ENCODE results near the gene GTF3C4. TPM values are rescaled to one million over a fixed set of nuclear protein-coding genes. Genes with fewer than 3 reads are reported as not detected.

Gene GTF3C4
- total and polyA plus RNA-seq, 10 of the 15 experiments (the other 5 are each of a cell fraction or from before 2014, with no cell fraction given), result 3.2 to 18.9 (median 8.2) TPM

DNA sequence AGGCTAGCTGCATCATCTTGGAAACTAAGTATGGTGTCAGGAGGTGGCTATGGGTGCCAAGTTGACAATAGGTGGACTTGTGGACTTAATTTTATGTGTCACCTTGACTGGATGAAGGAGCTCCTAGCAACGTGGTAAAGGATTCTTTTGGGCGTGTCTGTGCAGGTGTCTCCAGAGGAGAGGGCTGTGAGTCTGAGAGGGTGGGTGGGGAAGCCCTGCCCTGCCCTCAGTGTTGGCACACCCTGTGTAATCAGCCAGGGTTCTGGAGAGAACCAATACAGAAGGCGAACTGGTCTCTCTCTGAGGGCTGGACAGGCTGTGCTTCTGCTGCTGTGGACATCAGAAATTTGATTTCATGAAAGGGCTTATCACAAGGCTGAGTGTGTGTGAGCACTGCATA is 61.0 kb downstream of the GTF3C4 start:
- ChIA-PET POLR2A (no interaction called here), RAD21 (ENCODE audit: unreplicated experiment) (no interaction called here), CTCF (no interaction called here), SMC1A (ENCODE audit: uncharacterized antibody, unreplicated experiment) (no interaction called here)
- no peaks in the 10 kb centered on the region for H4K20me1 ChIP-seq (ENCODE audit: control insufficient read depth, insufficient read depth)
- no peaks in the 10 kb centered on the region for H3K9me3 ChIP-seq (replicated peaks; ENCODE audit: control insufficient read depth, insufficient read depth, low read length)
- intact Hi-C loops (cut with micrococcal nuclease; ENCODE audit: unreplicated experiment), result no loop called here
- H3K4me3 ChIP-seq, result no peak overlapping the region
- no peak overlapping the region for H3K4me2 ChIP-seq (ENCODE audit: control insufficient read depth, insufficient read depth)
- DNase-seq (ENCODE audit: low read depth, low spot score), result no peak
- no TSS peak for BruUV-seq (replicated peaks)
- FAIRE-seq, result no peak
- 5% methylated on average over 3 of the region's 3 CpGs for WGBS (ENCODE audit: insufficient coverage, insufficient replicate concordance, low lambda C conversion rate, missing lambda C conversion rate)
- H3K27ac ChIP-seq (ENCODE audit: control insufficient read depth, insufficient read depth), result no peak overlapping the region
- peaks cover 0 to 4% of the 10 kb centered on the region in 2 experiments; a peak in 2 of 4 replicates for H3K27me3 ChIP-seq (replicated peaks in 1 of 2; ENCODE audit: control insufficient read depth in 2 of 2, insufficient read depth in 2 of 2, low read length in 1 of 2)
- no peaks in the 10 kb centered on the region for H3K4me1 ChIP-seq (ENCODE audit: control insufficient read depth, insufficient read depth, low read length)
- in situ Hi-C loops (cut with MboI), result no loop called here
- H2AFZ ChIP-seq (ENCODE audit: control insufficient read depth, low read depth, low read length), result no peak overlapping the region
- no peaks in the 10 kb centered on the region for H3K79me2 ChIP-seq (ENCODE audit: control insufficient read depth, insufficient read depth, low read length)
- no peaks in the 10 kb centered on the region for H3K36me3 ChIP-seq (ENCODE audit: control insufficient read depth in 2 of 2, insufficient read depth in 2 of 2, low read length in 1 of 2)
- no peak for ATAC-seq
- no peak overlapping the region for H3K9ac ChIP-seq (ENCODE audit: control insufficient read depth, insufficient read depth, low read length)
- TF ChIP-seq NR2F1 (conservative IDR thresholded peaks at IDR 0.05), result no peak
- TF ChIP-seq STAT3 (IDR thresholded peaks at IDR 0.05; ENCODE audit: low read depth, low read length), result no peak
- no peak for TF ChIP-seq RELA (IDR thresholded peaks at IDR 0.05; ENCODE audit: borderline replicate concordance, partially characterized antibody)
- TF ChIP-seq SIN3A (IDR thresholded peaks at IDR 0.05; ENCODE audit: low read depth, low read length), result no peak
- TF ChIP-seq, protein P1, sequence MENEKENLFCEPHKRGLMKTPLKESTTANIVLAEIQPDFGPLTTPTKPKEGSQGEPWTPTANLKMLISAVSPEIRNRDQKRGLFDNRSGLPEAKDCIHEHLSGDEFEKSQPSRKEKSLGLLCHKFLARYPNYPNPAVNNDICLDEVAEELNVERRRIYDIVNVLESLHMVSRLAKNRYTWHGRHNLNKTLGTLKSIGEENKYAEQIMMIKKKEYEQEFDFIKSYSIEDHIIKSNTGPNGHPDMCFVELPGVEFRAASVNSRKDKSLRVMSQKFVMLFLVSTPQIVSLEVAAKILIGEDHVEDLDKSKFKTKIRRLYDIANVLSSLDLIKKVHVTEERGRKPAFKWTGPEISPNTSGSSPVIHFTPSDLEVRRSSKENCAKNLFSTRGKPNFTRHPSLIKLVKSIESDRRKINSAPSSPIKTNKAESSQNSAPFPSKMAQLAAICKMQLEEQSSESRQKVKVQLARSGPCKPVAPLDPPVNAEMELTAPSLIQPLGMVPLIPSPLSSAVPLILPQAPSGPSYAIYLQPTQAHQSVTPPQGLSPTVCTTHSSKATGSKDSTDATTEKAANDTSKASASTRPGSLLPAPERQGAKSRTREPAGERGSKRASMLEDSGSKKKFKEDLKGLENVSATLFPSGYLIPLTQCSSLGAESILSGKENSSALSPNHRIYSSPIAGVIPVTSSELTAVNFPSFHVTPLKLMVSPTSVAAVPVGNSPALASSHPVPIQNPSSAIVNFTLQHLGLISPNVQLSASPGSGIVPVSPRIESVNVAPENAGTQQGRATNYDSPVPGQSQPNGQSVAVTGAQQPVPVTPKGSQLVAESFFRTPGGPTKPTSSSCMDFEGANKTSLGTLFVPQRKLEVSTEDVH (IDR thresholded peaks at IDR 0.05; ENCODE audit: low read depth, partially characterized antibody), result no peak
- TF ChIP-seq, protein P2, sequence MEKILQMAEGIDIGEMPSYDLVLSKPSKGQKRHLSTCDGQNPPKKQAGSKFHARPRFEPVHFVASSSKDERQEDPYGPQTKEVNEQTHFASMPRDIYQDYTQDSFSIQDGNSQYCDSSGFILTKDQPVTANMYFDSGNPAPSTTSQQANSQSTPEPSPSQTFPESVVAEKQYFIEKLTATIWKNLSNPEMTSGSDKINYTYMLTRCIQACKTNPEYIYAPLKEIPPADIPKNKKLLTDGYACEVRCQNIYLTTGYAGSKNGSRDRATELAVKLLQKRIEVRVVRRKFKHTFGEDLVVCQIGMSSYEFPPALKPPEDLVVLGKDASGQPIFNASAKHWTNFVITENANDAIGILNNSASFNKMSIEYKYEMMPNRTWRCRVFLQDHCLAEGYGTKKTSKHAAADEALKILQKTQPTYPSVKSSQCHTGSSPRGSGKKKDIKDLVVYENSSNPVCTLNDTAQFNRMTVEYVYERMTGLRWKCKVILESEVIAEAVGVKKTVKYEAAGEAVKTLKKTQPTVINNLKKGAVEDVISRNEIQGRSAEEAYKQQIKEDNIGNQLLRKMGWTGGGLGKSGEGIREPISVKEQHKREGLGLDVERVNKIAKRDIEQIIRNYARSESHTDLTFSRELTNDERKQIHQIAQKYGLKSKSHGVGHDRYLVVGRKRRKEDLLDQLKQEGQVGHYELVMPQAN (conservative IDR thresholded peaks at IDR 0.05), result no peak
- TF ChIP-seq, protein P3, sequence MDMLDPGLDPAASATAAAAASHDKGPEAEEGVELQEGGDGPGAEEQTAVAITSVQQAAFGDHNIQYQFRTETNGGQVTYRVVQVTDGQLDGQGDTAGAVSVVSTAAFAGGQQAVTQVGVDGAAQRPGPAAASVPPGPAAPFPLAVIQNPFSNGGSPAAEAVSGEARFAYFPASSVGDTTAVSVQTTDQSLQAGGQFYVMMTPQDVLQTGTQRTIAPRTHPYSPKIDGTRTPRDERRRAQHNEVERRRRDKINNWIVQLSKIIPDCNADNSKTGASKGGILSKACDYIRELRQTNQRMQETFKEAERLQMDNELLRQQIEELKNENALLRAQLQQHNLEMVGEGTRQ (IDR thresholded peaks at IDR 0.05; ENCODE audit: borderline replicate concordance, low read depth, low read length), result no peak
- no peak for TF ChIP-seq NFYB (IDR thresholded peaks at IDR 0.05; ENCODE audit: insufficient read depth, low read depth, low read length)
- TF ChIP-seq, protein P4, sequence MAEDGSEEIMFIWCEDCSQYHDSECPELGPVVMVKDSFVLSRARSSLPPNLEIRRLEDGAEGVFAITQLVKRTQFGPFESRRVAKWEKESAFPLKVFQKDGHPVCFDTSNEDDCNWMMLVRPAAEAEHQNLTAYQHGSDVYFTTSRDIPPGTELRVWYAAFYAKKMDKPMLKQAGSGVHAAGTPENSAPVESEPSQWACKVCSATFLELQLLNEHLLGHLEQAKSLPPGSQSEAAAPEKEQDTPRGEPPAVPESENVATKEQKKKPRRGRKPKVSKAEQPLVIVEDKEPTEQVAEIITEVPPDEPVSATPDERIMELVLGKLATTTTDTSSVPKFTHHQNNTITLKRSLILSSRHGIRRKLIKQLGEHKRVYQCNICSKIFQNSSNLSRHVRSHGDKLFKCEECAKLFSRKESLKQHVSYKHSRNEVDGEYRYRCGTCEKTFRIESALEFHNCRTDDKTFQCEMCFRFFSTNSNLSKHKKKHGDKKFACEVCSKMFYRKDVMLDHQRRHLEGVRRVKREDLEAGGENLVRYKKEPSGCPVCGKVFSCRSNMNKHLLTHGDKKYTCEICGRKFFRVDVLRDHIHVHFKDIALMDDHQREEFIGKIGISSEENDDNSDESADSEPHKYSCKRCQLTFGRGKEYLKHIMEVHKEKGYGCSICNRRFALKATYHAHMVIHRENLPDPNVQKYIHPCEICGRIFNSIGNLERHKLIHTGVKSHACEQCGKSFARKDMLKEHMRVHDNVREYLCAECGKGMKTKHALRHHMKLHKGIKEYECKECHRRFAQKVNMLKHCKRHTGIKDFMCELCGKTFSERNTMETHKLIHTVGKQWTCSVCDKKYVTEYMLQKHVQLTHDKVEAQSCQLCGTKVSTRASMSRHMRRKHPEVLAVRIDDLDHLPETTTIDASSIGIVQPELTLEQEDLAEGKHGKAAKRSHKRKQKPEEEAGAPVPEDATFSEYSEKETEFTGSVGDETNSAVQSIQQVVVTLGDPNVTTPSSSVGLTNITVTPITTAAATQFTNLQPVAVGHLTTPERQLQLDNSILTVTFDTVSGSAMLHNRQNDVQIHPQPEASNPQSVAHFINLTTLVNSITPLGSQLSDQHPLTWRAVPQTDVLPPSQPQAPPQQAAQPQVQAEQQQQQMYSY (CRISPR knock-in tag; IDR thresholded peaks at IDR 0.05), result no peak
- no peak for TF ChIP-seq SMAD5 (IDR thresholded peaks at IDR 0.05; ENCODE audit: low read depth)
- no peak for TF ChIP-seq YBX1 (IDR thresholded peaks at IDR 0.05)
- TF ChIP-seq, protein P5, sequence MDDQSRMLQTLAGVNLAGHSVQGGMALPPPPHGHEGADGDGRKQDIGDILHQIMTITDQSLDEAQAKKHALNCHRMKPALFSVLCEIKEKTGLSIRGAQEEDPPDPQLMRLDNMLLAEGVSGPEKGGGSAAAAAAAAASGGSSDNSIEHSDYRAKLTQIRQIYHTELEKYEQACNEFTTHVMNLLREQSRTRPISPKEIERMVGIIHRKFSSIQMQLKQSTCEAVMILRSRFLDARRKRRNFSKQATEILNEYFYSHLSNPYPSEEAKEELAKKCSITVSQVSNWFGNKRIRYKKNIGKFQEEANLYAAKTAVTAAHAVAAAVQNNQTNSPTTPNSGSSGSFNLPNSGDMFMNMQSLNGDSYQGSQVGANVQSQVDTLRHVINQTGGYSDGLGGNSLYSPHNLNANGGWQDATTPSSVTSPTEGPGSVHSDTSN (IDR thresholded peaks at IDR 0.05; ENCODE audit: insufficient replicate concordance, low read depth, low read length), result no peak
- no peak for TF ChIP-seq CHD2 (IDR thresholded peaks at IDR 0.05; ENCODE audit: borderline replicate concordance, low read depth, low read length)
- no peak for TF ChIP-seq ZNF24 (IDR thresholded peaks at IDR 0.05)
